Activated CD8-positive, alpha-beta memory T cell treated with anti-CD3 and anti-CD28 coated beads, Interleukin-2, amount 10 ng/mL, durations not matched to agents 7 days and 5 days (primary cell): ENCODE measurements around the gene PSD2. TPM values are rescaled to one million over a fixed set of nuclear protein-coding genes. Genes with fewer than 3 reads are reported as not detected.

Experiments
- ATAC-seq: fragments of 150-1000 bp; cut with Tn5 transposase; one replicate; pipeline ENCODE4 v1.10.0; 2021; ENCODE audit warnings: moderate library complexity
- CTCF ChIA-PET: fragments of 350-600 bp; sonication (Branson Sonifier 250); formaldehyde crosslinking; loops from one replicate; lab custom pipeline; 2021; ENCODE audit warnings: antibody characterized with exemption; lab: Charles Lee
- DNase-seq: peaks from one replicate; pipeline ENCODE4 v3.0.0-alpha.2; 2020
- H3K27ac Mint-ChIP-seq: one replicate; pipeline ENCODE4 v1.8.0; 2021; ENCODE audit warnings: mild to moderate bottlenecking, mixed read lengths
- H3K27me3 Mint-ChIP-seq: one replicate; pipeline ENCODE4 v1.8.0; 2021; ENCODE audit warnings: mixed read lengths
- H3K36me3 Mint-ChIP-seq: one replicate; pipeline ENCODE4 v1.8.0; 2021; ENCODE audit warnings: mild to moderate bottlenecking, mixed read lengths
- H3K4me1 Mint-ChIP-seq: one replicate; pipeline ENCODE4 v1.8.0; 2021; ENCODE audit warnings: mixed read lengths
- H3K4me3 Mint-ChIP-seq: one replicate; pipeline ENCODE4 v1.8.0; 2021; ENCODE audit warnings: mild to moderate bottlenecking, moderate library complexity, mixed read lengths
- H3K9me3 Mint-ChIP-seq: one replicate; pipeline ENCODE4 v1.8.0; 2022; ENCODE audit warnings: low read depth, mixed read lengths
- total RNA-seq, 2 experiments: library from RNA; stranded (reverse); gene quantifications; one replicate each; pipeline ENCODE4 v1.2.3, GENCODE V29; 2021

The PSD2 gene
- total RNA-seq, 2 experiments from 2014 or later: not detected

DNA sequence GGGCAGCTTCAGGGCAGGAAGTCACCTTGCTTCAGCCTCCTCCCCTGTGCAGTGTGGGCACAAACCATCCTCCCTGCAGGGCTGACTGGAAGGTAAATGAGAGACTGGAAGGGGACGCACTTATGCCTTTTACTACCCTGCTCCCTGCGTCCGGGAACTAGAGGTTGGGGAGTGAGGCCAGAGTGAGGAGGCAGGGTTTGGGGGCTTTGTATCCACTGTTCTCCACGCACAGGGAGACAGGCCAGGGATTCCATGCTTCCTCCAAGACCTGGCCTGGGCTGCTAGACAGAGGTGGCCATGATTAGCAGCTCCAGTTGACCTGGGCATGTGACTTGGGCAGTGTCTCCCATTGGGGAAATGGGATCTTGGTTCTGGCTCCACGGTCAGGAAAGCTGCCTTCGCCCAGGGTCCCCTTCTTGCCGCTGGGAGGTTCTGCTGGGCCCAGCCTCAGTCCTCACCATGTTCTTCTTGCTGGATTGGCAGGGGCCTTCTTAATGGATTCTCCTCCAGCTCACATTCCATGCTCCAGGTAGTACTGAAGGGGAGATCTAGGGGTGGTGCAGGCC is 37.0 kb upstream of the PSD2 start:
- Mint-ChIP-seq H3K36me3 (no peaks in the 10 kb centered on the region), H3K27ac (no peak overlapping the region), H3K4me1 (peaks cover 14% of the 10 kb centered on the region), H3K4me3 (no peak overlapping the region), H3K27me3 (peaks cover 53% of the 10 kb centered on the region), H3K9me3 (no peaks in the 10 kb centered on the region)
- ATAC-seq (no peak), DNase-seq (no peak)
- CTCF ChIA-PET: interaction anchor here (0.9 to 1.5 kb wide), 3 partner anchors 11 to 48 kb away, joined by 3 read pairs; no protein-coding TSS in a partner anchor

DNA sequence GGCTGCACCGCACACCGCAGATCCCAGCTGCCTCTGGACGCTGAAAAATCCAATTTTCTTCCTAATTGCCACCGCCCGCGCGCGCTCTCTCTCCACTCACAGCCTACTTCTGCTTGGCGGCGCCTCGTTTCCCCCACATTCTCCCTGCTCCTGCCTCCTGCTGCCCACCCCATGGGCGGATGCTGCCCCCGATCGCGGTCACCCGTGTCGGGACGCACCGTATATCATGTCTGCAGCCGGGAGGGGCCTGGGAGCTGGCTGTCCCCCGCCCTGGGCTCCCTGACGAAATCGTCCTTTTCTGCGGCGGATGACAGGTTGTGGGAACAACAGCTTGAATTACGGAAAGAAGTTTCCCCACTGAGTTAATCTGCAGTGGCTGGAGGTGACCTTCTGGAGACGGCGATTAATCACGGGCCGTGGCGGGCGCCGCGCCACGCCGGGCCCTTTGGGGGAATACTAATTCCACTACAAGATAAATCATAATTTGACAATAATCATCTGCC is 36.3 kb upstream of the PSD2 start:
- Mint-ChIP-seq H3K4me3 (no peak overlapping the region), H3K9me3 (no peaks in the 10 kb centered on the region), H3K36me3 (no peaks in the 10 kb centered on the region), H3K27ac (no peak overlapping the region), H3K4me1 (peaks cover 14% of the 10 kb centered on the region), H3K27me3 (peaks cover 59% of the 10 kb centered on the region)
- no peak for ATAC-seq
- no peak for DNase-seq
- CTCF ChIA-PET: interaction anchor here (0.8 to 1.5 kb wide), 4 partner anchors 11 to 48 kb away, joined by 3 read pairs; no protein-coding TSS in a partner anchor

DNA sequence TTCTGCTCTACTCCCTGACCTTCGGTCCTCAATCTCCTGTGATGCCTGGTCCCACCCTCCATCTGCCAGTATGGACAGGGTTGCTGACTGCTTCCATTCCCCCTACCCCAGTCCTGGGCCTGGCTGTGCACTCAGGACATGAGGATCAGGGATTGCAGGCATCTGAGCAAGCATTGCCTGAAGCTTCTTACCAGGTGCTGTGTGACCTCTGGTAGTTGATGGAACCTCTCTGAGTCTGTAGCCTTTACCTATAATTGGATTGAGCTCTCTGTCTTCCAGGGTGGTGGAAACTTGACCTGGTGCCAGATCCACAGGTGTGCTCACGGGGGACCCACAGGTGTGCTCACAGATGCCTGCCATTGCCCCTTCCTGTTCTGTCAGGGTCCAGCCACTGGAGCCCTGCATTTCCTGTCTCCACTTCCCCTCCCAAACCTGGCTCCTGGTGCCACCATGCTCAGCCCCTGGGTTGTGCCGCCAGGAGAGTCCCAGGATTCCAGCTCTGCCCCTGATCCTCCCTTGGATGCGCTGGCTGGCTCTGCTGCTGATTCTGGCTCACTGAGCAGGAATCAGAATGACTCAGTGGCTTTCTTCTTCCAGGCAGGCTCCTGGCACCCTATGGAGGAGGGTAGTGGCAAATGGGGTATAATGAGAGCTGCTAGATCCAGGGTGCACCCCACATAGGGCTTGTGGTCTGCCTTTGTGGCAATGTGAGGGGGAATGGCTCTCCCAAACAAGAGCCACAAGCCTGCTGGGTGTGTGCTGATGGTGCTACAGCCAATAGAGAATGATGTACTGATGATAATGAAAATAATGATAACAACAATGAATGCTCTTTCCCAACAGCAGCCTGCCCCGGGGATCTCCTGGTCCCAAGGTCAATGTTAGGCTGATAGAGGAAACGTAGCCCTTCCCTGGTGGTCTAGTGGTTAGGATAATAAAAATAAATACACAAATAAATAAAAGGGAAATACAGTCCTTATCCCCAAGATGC is 35.2 kb upstream of the PSD2 start:
- Mint-ChIP-seq H3K9me3 (no peaks in the 10 kb centered on the region), H3K4me3 (no peak overlapping the region), H3K27ac (no peak overlapping the region), H3K36me3 (no peaks in the 10 kb centered on the region), H3K27me3 (peaks cover 59% of the 10 kb centered on the region), H3K4me1 (peaks cover 14% of the 10 kb centered on the region)
- CTCF ChIA-PET: no interaction called here
- no peak for DNase-seq
- no peak for ATAC-seq

DNA sequence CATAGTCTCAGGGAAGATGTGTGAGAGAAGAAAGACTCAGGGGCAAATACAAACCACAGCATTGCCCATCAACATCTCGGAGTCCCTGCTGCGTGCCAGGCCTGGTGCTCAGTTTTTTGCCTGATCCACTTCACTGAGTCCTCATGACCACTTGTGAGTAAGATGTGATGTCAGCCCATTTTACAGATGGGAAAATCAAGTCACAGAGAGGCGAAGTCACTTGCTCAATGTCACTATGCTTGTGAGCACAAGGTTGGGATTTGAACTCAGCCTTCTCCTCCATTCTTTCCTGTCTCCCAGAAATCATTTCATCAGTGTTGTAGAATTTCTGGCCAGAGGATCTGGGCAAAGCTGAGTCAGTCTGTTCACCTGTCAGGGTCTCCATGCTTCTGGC is 34.6 kb upstream of the PSD2 start:
- DNase-seq: no peak
- CTCF ChIA-PET: interaction anchor here (3.5 kb wide), 1 partner anchor 14 kb away, joined by 18 read pairs; no protein-coding TSS in a partner anchor
- H3K4me1 Mint-ChIP-seq: peaks cover 11% of the 10 kb centered on the region
- no peak overlapping the region for H3K4me3 Mint-ChIP-seq
- no peaks in the 10 kb centered on the region for H3K36me3 Mint-ChIP-seq
- no peak overlapping the region for H3K27ac Mint-ChIP-seq
- no peaks in the 10 kb centered on the region for H3K9me3 Mint-ChIP-seq
- no peak for ATAC-seq
- peaks cover 54% of the 10 kb centered on the region for H3K27me3 Mint-ChIP-seq

DNA sequence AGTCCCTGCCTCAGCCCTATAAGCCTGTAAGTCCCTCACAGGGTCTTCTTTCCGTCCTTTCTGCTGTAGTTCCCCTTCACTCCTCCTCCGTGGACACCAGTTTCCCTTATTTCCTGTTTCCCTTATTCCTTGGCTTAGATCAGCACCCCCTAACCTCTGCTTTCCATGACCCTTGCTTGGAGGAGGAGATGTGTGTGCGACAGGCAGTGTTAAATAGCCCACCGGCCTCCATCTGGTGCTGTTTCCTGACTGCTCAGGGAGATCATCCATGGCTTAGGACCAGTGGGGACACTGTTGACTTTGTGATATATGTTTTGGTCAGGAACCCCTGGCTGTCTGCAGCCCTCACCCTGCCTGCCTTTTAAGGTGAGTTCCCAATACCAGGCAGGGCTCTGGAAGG is 34.1 kb upstream of the PSD2 start:
- Mint-ChIP-seq H3K27me3 (peaks cover 49% of the 10 kb centered on the region), H3K27ac (no peak overlapping the region), H3K36me3 (no peaks in the 10 kb centered on the region), H3K9me3 (no peaks in the 10 kb centered on the region), H3K4me1 (peaks cover 7% of the 10 kb centered on the region), H3K4me3 (no peak overlapping the region)
- CTCF ChIA-PET: interaction anchor here (3.5 kb wide), 1 partner anchor 14 kb away, joined by 18 read pairs; no protein-coding TSS in a partner anchor
- no peak for ATAC-seq
- DNase-seq: no peak

DNA sequence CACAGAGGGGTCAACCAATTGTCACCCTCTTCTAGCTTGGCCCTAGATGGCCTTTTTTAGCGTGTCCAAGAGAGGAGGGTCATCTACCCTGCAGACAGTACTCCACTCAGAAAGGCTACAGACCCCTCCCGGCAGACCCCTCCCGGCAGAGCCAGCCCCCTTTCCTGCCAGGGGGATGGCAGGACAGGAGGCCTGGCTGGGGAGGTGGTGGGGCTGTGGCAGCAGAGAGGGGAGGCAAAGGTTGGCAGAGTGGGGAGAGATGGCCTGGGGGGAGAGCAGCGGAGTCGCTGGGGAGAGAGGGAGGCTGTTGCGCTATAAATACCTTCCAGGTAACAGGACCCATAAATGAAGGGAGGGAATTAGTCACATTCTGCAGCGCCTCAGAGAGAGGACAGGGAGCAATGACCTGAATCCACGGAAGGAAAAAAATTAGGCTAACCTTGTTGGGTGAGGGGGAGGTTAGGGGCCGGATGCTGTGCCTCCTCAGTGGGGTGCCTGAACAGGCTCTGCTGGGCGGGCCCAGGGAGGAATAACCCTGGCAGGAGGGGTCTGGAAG is 32.9 kb upstream of the PSD2 start:
- peaks cover 7% of the 10 kb centered on the region for H3K4me1 Mint-ChIP-seq
- no peak for ATAC-seq
- H3K36me3 Mint-ChIP-seq: no peaks in the 10 kb centered on the region
- H3K9me3 Mint-ChIP-seq: no peaks in the 10 kb centered on the region
- no peak for DNase-seq
- peaks cover 37% of the 10 kb centered on the region for H3K27me3 Mint-ChIP-seq
- no peak overlapping the region for H3K27ac Mint-ChIP-seq
- CTCF ChIA-PET: interaction anchor here (1.0 to 6.7 kb wide), 5 partner anchors 13 to 206 kb away, joined by 3 to 185 read pairs (median 18); no protein-coding TSS in a partner anchor
- no peak overlapping the region for H3K4me3 Mint-ChIP-seq

DNA sequence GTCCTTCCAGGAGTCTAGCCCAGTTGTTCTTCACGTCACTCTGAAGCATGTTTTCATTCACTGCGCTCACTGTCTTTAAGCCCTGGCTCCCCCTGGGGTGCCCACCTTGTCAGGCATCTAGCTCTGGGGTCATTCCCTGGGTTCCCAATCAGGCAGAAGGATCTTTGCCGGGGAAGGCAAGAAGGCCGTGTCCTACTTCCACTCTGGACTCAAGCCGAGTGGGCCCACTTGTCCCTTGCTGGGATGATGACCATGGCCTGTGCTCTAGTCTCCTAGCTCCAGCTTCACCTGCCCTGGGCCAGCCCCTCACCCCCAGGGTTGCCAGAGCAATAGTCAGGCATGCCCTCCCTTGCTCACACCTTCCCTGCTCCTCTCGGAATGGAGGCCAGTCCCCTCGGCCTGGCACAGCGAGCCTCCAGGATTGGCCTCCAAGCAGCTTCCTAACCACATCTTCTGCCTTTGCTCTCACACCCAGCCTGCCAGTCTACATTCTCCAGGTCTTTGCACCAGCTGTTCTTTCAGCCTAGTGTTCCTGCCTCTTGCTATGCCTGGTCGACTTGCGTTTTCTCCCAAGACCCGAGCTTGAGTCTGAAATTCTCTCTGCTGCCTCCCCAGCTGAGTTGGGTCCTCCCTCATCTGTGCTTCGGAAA is 32.2 kb upstream of the PSD2 start:
- Mint-ChIP-seq H3K27me3 (peaks cover 34% of the 10 kb centered on the region), H3K9me3 (no peaks in the 10 kb centered on the region), H3K27ac (no peak overlapping the region), H3K36me3 (no peaks in the 10 kb centered on the region), H3K4me1 (peaks cover 7% of the 10 kb centered on the region), H3K4me3 (no peak overlapping the region)
- CTCF ChIA-PET: interaction anchor here (0.8 to 6.7 kb wide), 9 partner anchors 10 to 205 kb away, joined by 3 to 185 read pairs (median 4); no protein-coding TSS in a partner anchor
- no peak for ATAC-seq
- no peak for DNase-seq

DNA sequence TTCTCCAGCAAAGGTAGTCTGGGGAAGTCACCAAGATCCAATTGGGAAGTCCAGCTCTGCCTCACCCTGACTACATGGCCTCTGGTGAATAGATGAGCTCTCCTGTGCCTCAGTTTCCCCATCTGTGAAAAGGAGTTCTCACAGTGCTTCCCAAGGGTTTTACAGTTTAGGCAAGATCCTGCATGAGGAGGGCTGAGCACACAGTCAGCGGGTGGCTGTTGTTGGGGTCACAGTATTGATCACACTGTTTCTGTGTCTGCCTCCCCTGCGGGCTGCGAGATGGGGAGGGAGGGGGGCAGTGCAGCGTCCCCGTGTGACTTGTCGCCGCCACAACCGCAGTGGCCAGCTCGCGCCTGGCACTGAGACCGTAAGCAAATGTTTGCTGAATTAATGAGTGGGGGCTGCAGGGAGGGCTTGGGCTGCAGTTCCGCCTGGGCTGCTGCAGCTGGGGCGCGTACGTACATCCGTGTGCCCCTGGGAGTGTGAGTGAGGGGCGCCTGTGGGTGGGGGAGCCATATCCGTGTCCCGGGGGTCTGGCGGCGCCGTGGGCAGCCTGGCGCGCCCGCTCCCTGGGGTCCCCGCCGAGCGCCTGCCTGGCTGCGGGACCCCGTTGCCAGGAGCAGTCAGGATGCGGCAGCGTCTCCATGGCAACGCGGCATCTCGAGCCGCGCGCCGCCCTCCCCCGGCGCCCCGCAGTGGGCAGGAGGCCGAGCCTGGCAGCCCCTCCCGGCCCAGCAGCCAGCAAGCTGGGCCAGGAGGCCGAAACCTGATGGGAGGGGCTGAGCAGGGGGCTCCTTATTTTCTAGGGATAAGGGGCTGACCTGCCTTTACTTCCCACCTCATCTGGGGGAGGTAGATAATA is 31.4 kb upstream of the PSD2 start:
- no peaks in the 10 kb centered on the region for H3K9me3 Mint-ChIP-seq
- peaks cover 34% of the 10 kb centered on the region for H3K27me3 Mint-ChIP-seq
- no peaks in the 10 kb centered on the region for H3K36me3 Mint-ChIP-seq
- ATAC-seq (no peak), DNase-seq (no peak)
- CTCF ChIA-PET: interaction anchor here (0.8 to 6.7 kb wide), 9 partner anchors 10 to 341 kb away, joined by 3 to 185 read pairs (median 6); no protein-coding TSS in a partner anchor
- peaks cover 7% of the 10 kb centered on the region for H3K4me1 Mint-ChIP-seq
- no peak overlapping the region for H3K4me3 Mint-ChIP-seq
- H3K27ac Mint-ChIP-seq: no peak overlapping the region

DNA sequence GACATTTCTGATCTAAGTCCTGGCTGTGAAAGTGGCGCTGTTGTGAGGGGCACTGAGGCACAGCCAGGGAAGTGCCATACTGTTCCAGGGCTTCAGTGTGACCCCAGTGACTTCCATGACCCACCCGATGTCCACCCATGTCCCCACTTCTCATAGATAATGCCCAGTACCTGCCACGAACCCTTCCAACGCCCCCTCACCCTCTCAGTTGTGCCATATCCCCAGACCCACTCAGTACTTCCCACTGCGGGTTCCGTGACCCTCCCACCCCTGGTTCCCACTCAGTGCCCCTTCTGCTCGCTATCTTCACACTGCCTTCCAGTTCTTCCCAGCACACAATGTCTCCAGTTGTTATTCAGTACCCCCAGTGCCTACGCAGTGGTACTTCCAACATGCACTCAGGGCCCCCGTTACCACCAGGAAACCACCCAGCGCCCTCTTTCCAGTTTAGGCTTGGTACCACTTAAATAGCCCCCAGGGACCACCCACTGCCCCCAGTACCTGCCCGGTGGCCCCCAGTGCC is 30.7 kb upstream of the PSD2 start:
- DNase-seq: no peak
- CTCF ChIA-PET: interaction anchor here (0.6 to 6.7 kb wide), 58 partner anchors 8 to 975 kb away, joined by 3 to 185 read pairs (median 5); partner anchors contain the start of gene CXXC5
- no peak for ATAC-seq
- H3K36me3 Mint-ChIP-seq: no peaks in the 10 kb centered on the region
- H3K27me3 Mint-ChIP-seq: peaks cover 34% of the 10 kb centered on the region
- H3K4me1 Mint-ChIP-seq: peaks cover 7% of the 10 kb centered on the region
- H3K27ac Mint-ChIP-seq: no peak overlapping the region
- peak overlapping the region; percentile 67 for H3K4me3 Mint-ChIP-seq
- H3K9me3 Mint-ChIP-seq: no peaks in the 10 kb centered on the region

DNA sequence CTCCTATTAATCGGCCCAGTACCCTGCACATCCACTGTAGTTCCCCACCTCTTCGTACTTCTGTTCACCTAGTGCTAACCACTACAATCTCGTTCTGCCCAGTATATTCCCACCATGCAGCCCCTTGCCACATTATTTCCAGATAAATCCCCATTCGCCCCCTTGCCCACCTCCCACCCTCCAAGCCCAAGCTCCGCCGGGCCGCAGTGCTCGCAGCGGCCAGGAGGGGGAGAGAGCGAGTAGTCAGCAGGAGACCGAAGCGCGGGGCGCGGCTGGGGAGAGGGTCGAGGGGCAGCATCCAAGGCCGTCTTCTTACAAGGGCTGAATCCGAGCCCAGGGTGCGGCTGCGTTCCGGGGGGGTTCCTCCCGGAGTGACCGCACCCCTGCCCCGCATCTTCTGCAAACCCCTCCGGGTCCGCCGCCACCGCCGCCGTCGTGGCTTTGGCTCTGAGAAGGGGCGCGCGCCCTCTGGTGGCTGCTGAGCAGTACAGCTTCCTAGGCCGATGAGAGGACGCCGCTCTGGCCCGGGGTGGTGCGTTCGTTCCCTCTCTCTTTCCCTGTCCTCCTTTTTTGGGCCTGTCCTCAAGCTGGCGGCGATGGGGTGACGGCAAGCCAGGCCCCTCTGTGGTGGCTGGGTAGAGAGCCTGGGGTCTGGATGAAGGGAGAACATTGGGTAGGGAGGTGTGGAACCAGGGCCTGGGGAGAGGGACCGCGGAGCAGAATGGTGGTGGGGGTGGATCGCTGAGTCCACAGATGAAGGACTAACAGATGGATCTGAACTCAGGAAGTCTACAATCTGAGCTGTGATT is 30.0 kb upstream of the PSD2 start:
- H3K9me3 Mint-ChIP-seq: no peaks in the 10 kb centered on the region
- H3K27ac Mint-ChIP-seq: no peak overlapping the region
- no peaks in the 10 kb centered on the region for H3K36me3 Mint-ChIP-seq
- ATAC-seq (peak; percentile 92), DNase-seq (peak; percentile 85)
- peaks cover 4% of the 10 kb centered on the region for H3K4me1 Mint-ChIP-seq
- H3K4me3 Mint-ChIP-seq: peak overlapping the region; percentile 67
- CTCF ChIA-PET: interaction anchor here (0.6 to 6.7 kb wide), 70 partner anchors 9 to 976 kb away, joined by 3 to 185 read pairs (median 4); partner anchors contain the start of genes CXXC5, MATR3, NRG2 and SPATA24
- peaks cover 34% of the 10 kb centered on the region for H3K27me3 Mint-ChIP-seq

DNA sequence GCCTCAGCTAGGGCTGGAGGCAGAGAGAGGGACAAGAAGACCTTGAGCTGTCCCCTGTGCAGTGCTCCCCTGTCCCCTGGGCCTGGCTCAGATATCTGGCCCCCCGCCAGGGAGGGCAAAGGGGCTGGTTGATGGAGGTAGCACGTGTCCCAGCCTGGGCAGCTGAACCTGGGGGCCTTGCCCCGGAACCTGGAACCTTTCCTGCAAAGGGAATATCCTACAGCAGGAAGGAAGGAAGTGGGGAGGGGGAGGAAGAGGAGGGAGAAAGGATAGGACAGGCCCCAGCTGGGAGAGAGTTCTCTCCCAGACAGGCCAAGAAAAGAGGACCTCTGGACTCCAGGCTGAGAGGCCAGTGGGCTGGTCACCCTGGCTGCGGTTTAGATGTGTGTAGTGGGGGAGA is 27.6 kb upstream of the PSD2 start:
- no peak for ATAC-seq
- peaks cover 3% of the 10 kb centered on the region for H3K4me1 Mint-ChIP-seq
- CTCF ChIA-PET: interaction anchor here (1.0 to 6.7 kb wide), 6 partner anchors 9 to 134 kb away, joined by 4 to 185 read pairs (median 44); no protein-coding TSS in a partner anchor
- no peak overlapping the region for H3K4me3 Mint-ChIP-seq
- H3K36me3 Mint-ChIP-seq: no peaks in the 10 kb centered on the region
- H3K27me3 Mint-ChIP-seq: peaks cover 22% of the 10 kb centered on the region
- H3K27ac Mint-ChIP-seq: no peak overlapping the region
- no peak for DNase-seq
- no peaks in the 10 kb centered on the region for H3K9me3 Mint-ChIP-seq
